Measurements from ENCODE around the gene LFNG. TPM values are rescaled to one million over a fixed set of nuclear protein-coding genes. Genes with fewer than 3 reads are reported as not detected.

Gene LFNG
- total RNA-seq, 1 donor from 2014 or later: 41.0 TPM

DNA sequence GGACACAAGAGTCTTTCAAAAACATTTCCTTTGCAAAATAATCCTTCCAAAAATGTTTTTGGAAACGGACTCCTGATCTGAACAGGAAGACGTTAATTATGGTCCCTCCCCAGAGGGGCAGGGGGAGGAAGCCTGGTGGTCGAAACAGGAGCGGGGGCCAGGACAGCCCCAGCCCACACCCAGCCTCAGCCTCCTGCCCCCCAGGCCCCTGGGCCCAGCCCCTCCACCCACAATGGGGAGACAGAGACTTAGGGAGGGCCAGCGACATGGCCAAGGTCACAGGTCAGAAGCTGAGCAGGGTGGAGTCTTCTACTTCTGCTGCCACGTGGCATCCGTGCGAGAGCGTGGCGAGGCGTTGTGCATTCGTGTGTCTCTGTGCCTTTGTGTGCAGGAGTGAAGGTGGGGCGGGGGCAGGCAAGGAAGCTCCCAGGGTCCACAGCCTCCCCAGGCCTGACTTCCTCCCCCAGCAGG is 29.4 kb upstream of the LFNG start:
- H3K27me3 Mint-ChIP-seq (ENCODE audit: low read depth): peaks cover 3% of the 10 kb centered on the region
- no peak for DNase-seq (ENCODE audit: low spot score)
- no peaks in the 10 kb centered on the region for H3K36me3 Mint-ChIP-seq (ENCODE audit: low read depth)
- no peaks in the 10 kb centered on the region for H3K4me1 Mint-ChIP-seq (ENCODE audit: low read depth)
- no peak overlapping the region for H3K27ac Mint-ChIP-seq
- intact Hi-C loops (cut with micrococcal nuclease): no loop called here
- H3K9me3 Mint-ChIP-seq: no peaks in the 10 kb centered on the region
- H3K4me3 Mint-ChIP-seq (ENCODE audit: low read depth): no peak overlapping the region

GRCh38 chr7:2492038-2492437 is 27.5 kb upstream of the LFNG start:
- no peaks in the 10 kb centered on the region for H3K4me1 Mint-ChIP-seq (ENCODE audit: low read depth)
- H3K36me3 Mint-ChIP-seq (ENCODE audit: low read depth): no peaks in the 10 kb centered on the region
- no peaks in the 10 kb centered on the region for H3K9me3 Mint-ChIP-seq
- intact Hi-C loops (cut with micrococcal nuclease): no loop called here
- no peak overlapping the region for H3K4me3 Mint-ChIP-seq (ENCODE audit: low read depth)
- no peak overlapping the region for H3K27ac Mint-ChIP-seq
- peaks cover 3% of the 10 kb centered on the region for H3K27me3 Mint-ChIP-seq (ENCODE audit: low read depth)
- no peak for DNase-seq (ENCODE audit: low spot score)

GRCh38 chr7:2493205-2494164 is 26.1 kb upstream of the LFNG start:
- Mint-ChIP-seq H3K27me3 (ENCODE audit: low read depth) (peaks cover 8% of the 10 kb centered on the region), H3K9me3 (no peaks in the 10 kb centered on the region), H3K27ac (no peak overlapping the region), H3K4me3 (ENCODE audit: low read depth) (no peak overlapping the region), H3K4me1 (ENCODE audit: low read depth) (no peaks in the 10 kb centered on the region), H3K36me3 (ENCODE audit: low read depth) (no peaks in the 10 kb centered on the region)
- DNase-seq (ENCODE audit: low spot score): no peak
- intact Hi-C loops (cut with micrococcal nuclease): no loop called here

GRCh38 chr7:2494191-2495130 is 25.1 kb upstream of the LFNG start:
- Mint-ChIP-seq H3K9me3 (no peaks in the 10 kb centered on the region), H3K4me3 (ENCODE audit: low read depth) (no peak overlapping the region), H3K4me1 (ENCODE audit: low read depth) (no peaks in the 10 kb centered on the region), H3K27me3 (ENCODE audit: low read depth) (peaks cover 5% of the 10 kb centered on the region), H3K27ac (no peak overlapping the region), H3K36me3 (ENCODE audit: low read depth) (no peaks in the 10 kb centered on the region)
- no peak for DNase-seq (ENCODE audit: low spot score)
- intact Hi-C loops (cut with micrococcal nuclease): no loop called here

GRCh38 chr7:2495418-2496299 is 23.9 kb upstream of the LFNG start:
- Mint-ChIP-seq H3K27me3 (ENCODE audit: low read depth) (peaks cover 5% of the 10 kb centered on the region), H3K4me3 (ENCODE audit: low read depth) (no peak overlapping the region), H3K4me1 (ENCODE audit: low read depth) (no peaks in the 10 kb centered on the region), H3K36me3 (ENCODE audit: low read depth) (no peaks in the 10 kb centered on the region), H3K9me3 (no peaks in the 10 kb centered on the region), H3K27ac (no peak overlapping the region)
- DNase-seq (ENCODE audit: low spot score): no peak
- intact Hi-C loops (cut with micrococcal nuclease): no loop called here

- no peaks in the 10 kb centered on the region for H3K4me1 Mint-ChIP-seq (ENCODE audit: low read depth)
Measured at GRCh38 chr7:2496375-2496774, 23.2 kb upstream of the LFNG start.

GRCh38 chr7:2497065-2497464 is 22.5 kb upstream of the LFNG start:
- intact Hi-C loops (cut with micrococcal nuclease): no loop called here
- no peak overlapping the region for H3K27ac Mint-ChIP-seq

More at GRCh38 chr7:2496375-2496774, 23.2 kb upstream of the LFNG start:
- intact Hi-C loops (cut with micrococcal nuclease): no loop called here
- Mint-ChIP-seq H3K36me3 (ENCODE audit: low read depth) (no peaks in the 10 kb centered on the region), H3K27me3 (ENCODE audit: low read depth) (peaks cover 5% of the 10 kb centered on the region), H3K27ac (no peak overlapping the region), H3K9me3 (no peaks in the 10 kb centered on the region), H3K4me3 (ENCODE audit: low read depth) (no peak overlapping the region)
- DNase-seq (ENCODE audit: low spot score): no peak

DNA sequence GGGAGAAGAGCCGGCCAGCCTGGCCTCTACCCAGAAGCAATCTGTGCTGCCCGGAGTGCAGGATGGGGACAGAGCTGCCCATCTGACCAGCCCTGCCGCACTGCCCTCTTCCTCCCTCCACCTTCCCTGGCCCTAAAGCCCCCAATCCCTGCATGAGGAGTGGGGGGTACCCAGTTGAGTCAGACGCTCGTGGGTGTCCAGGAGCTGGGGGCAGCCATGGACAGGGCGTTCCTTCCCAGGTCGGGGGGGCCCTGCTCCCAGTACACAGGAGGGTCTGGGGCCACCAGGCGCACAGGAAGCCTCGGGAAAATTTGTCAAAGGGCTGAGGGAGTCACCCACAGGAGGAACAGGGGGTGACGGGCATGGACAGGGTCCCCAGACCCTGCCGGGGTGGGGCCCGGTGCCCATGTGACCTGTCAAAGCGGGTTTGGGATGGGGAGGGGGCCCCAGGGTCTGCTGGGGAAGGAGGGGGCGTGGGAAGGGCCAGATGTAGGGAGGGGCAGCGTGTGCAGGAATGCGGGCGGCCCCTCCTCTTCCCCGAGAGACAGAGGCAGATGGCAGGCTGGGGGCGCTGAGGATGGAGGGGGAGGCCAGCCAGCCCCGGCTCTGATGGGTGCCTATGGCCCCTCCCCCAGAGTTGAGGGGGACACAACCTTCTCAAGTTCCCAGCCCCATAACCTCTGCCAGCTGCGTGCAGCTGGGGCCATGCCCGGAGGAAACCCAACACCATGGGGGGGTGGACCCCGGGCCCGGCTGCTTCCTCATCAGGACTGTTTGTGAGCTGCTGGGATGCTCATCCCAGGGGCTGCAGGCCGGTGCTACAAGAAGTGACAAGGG is 21.9 kb upstream of the LFNG start:
- no peak overlapping the region for H3K4me3 Mint-ChIP-seq (ENCODE audit: low read depth)
- no peaks in the 10 kb centered on the region for H3K36me3 Mint-ChIP-seq (ENCODE audit: low read depth)
- no peak overlapping the region for H3K27ac Mint-ChIP-seq
- H3K27me3 Mint-ChIP-seq (ENCODE audit: low read depth): peaks cover 5% of the 10 kb centered on the region
- intact Hi-C loops (cut with micrococcal nuclease): no loop called here
- no peak for DNase-seq (ENCODE audit: low spot score)
- H3K4me1 Mint-ChIP-seq (ENCODE audit: low read depth): no peaks in the 10 kb centered on the region
- H3K9me3 Mint-ChIP-seq: no peaks in the 10 kb centered on the region

More at GRCh38 chr7:2497065-2497464, 22.5 kb upstream of the LFNG start:
- no peaks in the 10 kb centered on the region for H3K9me3 Mint-ChIP-seq
- H3K4me3 Mint-ChIP-seq (ENCODE audit: low read depth): no peak overlapping the region
- DNase-seq (ENCODE audit: low spot score): no peak
- no peaks in the 10 kb centered on the region for H3K36me3 Mint-ChIP-seq (ENCODE audit: low read depth)
- peaks cover 5% of the 10 kb centered on the region for H3K27me3 Mint-ChIP-seq (ENCODE audit: low read depth)
- H3K4me1 Mint-ChIP-seq (ENCODE audit: low read depth): no peaks in the 10 kb centered on the region

DNA sequence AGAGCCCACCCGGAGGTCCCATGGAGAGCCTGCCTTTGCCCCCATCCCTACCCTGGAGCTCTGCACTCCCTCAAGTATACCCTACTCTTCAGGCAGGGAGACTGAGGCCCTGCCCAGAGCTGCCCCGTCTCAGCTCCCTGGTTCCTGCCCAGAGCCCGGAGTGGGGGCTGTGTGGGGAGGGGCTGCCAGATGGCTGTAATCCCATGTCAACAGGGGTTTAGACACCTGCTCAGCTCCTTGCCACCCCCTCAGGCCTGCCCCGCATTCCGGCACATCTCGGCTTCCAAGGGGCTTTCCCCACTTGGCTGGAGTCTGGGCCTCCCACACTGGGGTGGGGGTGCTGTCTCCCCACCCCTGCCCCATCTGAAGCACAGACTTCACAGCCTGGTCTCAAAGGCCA is 20.9 kb upstream of the LFNG start:
- Mint-ChIP-seq H3K4me3 (ENCODE audit: low read depth) (no peak overlapping the region), H3K4me1 (ENCODE audit: low read depth) (no peaks in the 10 kb centered on the region), H3K27me3 (ENCODE audit: low read depth) (peaks cover 5% of the 10 kb centered on the region), H3K9me3 (no peaks in the 10 kb centered on the region), H3K36me3 (ENCODE audit: low read depth) (no peaks in the 10 kb centered on the region), H3K27ac (no peak overlapping the region)
- DNase-seq (ENCODE audit: low spot score): no peak
- intact Hi-C loops (cut with micrococcal nuclease): no loop called here

DNA sequence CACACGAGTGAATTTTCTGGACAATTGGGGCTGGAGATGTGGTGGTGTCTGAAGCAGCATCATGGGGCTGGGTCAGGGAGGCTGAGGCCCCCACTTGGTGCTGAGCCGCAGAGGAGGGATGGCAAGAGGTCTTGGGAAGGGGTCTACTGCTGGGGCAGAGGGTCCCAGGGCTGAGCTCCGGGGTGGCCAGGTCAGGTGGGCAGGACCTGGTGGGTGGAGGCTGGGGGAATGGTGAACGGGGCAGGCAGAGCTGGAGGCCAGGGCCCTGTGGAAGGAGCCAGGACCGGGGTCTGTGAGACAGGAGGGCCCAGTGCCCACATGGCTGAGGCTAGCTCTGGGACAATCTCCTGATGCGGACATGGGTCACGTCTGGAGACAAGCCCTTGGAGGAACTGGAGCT is 20.4 kb upstream of the LFNG start:
- no peaks in the 10 kb centered on the region for H3K36me3 Mint-ChIP-seq (ENCODE audit: low read depth)
- DNase-seq (ENCODE audit: low spot score): no peak
- no peak overlapping the region for H3K27ac Mint-ChIP-seq
- intact Hi-C loops (cut with micrococcal nuclease): no loop called here
- no peaks in the 10 kb centered on the region for H3K4me1 Mint-ChIP-seq (ENCODE audit: low read depth)
- H3K27me3 Mint-ChIP-seq (ENCODE audit: low read depth): peaks cover 5% of the 10 kb centered on the region
- no peak overlapping the region for H3K4me3 Mint-ChIP-seq (ENCODE audit: low read depth)
- no peaks in the 10 kb centered on the region for H3K9me3 Mint-ChIP-seq

- Mint-ChIP-seq H3K4me3 (ENCODE audit: low read depth) (no peak overlapping the region), H3K27me3 (ENCODE audit: low read depth) (peaks cover 5% of the 10 kb centered on the region), H3K9me3 (no peaks in the 10 kb centered on the region), H3K36me3 (ENCODE audit: low read depth) (no peaks in the 10 kb centered on the region), H3K4me1 (ENCODE audit: low read depth) (no peaks in the 10 kb centered on the region), H3K27ac (no peak overlapping the region)
- no peak for DNase-seq (ENCODE audit: low spot score)
- intact Hi-C loops (cut with micrococcal nuclease): no loop called here
Measured at GRCh38 chr7:2499719-2500430, 19.7 kb upstream of the LFNG start.

Measured in activated T-helper 2 cell treated with anti-CD3 and anti-CD28 coated beads, Interferon-gamma antibody, Interleukin-2, Interleukin-4, amounts not matched to agents 10 μg/mL and 5 μg/mL and 100 μg/mL, durations not matched to agents 14 hours and 24 hours and 36 hours (primary cell).